Activated CD4-positive, alpha-beta T cell treated with anti-CD3 and anti-CD28 coated beads, Interleukin-2, amount 50 U/mL, for 16 hours (primary cell): ENCODE data around the gene TCAP.
"Not testable (repeated sequence)": the region's sequence is repeated elsewhere in the genome, so short reads cannot be mapped to it uniquely, and the experiment has no call there.

Experiments used
- DNase-seq: peaks from one replicate; pipeline ENCODE4 v3.0.0-alpha.2; 2020

TCAP gene

GRCh38 chr17:39709319-39709997 lies 44.3 kb downstream of the TCAP start:
- no peak for DNase-seq

- DNase-seq: no peak
These were observed 45.1 kb downstream of the TCAP start for GRCh38 chr17:39709998-39710964.

GRCh38 chr17:39711071-39711470 lies 45.9 kb downstream of the TCAP start:
- not testable (repeated sequence) for DNase-seq

GRCh38 chr17:39711851-39712250 lies 46.7 kb downstream of the TCAP start:
- no peak for DNase-seq

DNA sequence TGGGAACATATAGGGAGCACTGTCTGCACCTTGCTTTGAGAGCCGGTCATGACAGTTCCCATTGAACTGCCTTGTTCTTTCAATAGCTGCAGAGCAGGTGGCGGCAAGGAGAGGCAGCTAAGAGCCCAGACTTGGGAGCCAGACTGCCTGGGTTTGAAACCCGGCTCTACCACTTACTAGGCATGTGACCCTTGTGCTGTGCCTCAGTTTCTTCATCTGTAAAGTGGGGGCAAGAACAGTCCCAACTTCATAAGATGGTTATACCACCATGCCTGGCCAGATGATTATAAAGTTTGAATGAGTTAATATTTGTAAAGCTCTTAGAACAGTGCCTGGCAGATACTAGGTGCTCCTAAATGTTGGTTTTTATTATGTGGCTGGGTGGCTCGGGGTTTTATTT lies 49.1 kb downstream of the TCAP start:
- no peak for DNase-seq

DNA sequence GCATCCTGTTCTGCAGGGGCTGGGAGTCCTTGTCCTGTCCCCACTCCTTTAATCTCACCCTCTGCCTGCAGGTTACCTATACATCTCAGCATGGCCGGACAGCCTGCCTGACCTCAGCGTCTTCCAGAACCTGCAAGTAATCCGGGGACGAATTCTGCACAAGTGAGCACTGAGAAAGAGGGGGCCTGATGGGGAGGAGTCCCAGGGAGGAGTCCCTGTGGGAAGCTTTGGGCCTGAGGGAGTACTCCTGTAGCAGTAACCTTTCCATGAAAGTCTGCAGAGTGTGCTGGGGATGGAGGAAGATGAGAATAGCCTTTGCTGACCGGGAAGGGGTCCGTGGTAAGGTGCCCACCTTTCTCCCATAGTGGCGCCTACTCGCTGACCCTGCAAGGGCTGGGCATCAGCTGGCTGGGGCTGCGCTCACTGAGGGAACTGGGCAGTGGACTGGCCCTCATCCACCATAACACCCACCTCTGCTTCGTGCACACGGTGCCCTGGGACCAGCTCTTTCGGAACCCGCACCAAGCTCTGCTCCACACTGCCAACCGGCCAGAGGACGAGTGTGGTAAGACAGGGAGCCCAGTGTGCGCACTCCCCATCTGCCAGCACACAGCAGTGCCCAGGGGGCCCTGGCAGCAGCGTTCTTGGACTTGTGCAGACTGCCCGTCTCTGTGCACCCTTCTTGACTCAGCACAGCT lies 50.4 kb downstream of the TCAP start:
- no peak for DNase-seq
